Nephron progenitor cell (in vitro differentiated cells): ENCODE measurements around the gene MXD3.
"Not testable (repeated sequence)": the region's sequence is repeated elsewhere in the genome, so short reads cannot be mapped to it uniquely, and the experiment has no call there.

Experiments
- DNase-seq: peaks from one replicate; pipeline ENCODE4 v3.0.0; 2021
- H3K27ac Mint-ChIP-seq: 2 replicates; pipeline ENCODE4 v1.8.0; 2021; ENCODE audit warnings: mild to moderate bottlenecking, moderate library complexity, mixed read lengths
- H3K27me3 Mint-ChIP-seq: 2 replicates; pipeline ENCODE4 v1.8.0; 2021; ENCODE audit warnings: mild to moderate bottlenecking, low read depth, mixed read lengths; ENCODE audit not compliant: poor library complexity
- H3K36me3 Mint-ChIP-seq: 2 replicates; pipeline ENCODE4 v1.8.0; 2021; ENCODE audit warnings: low read depth, mixed read lengths
- H3K4me1 Mint-ChIP-seq: 2 replicates; pipeline ENCODE4 v1.8.0; 2021; ENCODE audit warnings: mixed read lengths
- H3K4me3 Mint-ChIP-seq: 2 replicates; pipeline ENCODE4 v1.8.0; 2021; ENCODE audit warnings: mild to moderate bottlenecking, moderate library complexity, mixed read lengths
- H3K9me3 Mint-ChIP-seq: 2 replicates; pipeline ENCODE4 v1.8.0; 2021; ENCODE audit warnings: mild to moderate bottlenecking, moderate library complexity, mixed read lengths
- TF ChIP-seq, protein P1 (sequence below): fragments of 200-600 bp; sonication (generic); IDR thresholded peaks from 2 replicates; pipeline ENCODE4 v1.5.0; 2021; ENCODE audit warnings: antibody characterized with exemption

MXD3 gene

DNA sequence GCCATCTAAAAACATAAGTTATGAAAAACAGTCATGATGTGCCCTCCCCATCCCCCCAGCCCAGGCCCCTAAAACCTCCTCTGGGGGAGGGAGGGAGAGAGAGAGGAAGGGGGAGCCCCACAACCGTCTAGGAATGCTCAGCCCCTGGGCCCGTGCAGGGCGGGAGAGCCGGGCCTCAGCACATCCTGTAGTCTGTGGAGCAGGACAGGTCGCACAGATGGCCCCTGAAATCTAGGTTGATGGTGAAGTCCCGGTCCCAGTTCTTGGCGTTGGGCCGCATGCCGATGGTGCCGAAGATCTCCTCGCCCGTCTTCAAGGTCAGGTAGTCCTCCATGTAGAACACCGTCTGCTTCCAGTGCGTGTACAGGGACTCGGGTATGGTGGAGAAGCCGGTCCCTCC is 46.3 kb downstream of the MXD3 start:
- H3K4me3 Mint-ChIP-seq, result no peak overlapping the region
- TF ChIP-seq, protein P1, sequence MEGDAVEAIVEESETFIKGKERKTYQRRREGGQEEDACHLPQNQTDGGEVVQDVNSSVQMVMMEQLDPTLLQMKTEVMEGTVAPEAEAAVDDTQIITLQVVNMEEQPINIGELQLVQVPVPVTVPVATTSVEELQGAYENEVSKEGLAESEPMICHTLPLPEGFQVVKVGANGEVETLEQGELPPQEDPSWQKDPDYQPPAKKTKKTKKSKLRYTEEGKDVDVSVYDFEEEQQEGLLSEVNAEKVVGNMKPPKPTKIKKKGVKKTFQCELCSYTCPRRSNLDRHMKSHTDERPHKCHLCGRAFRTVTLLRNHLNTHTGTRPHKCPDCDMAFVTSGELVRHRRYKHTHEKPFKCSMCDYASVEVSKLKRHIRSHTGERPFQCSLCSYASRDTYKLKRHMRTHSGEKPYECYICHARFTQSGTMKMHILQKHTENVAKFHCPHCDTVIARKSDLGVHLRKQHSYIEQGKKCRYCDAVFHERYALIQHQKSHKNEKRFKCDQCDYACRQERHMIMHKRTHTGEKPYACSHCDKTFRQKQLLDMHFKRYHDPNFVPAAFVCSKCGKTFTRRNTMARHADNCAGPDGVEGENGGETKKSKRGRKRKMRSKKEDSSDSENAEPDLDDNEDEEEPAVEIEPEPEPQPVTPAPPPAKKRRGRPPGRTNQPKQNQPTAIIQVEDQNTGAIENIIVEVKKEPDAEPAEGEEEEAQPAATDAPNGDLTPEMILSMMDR, result no peak
- H3K4me1 Mint-ChIP-seq, result no peaks in the 10 kb centered on the region
- peaks cover 76% of the 10 kb centered on the region for H3K36me3 Mint-ChIP-seq
- H3K9me3 Mint-ChIP-seq, result no peaks in the 10 kb centered on the region
- no peak overlapping the region for H3K27ac Mint-ChIP-seq
- no peak for DNase-seq
- H3K27me3 Mint-ChIP-seq, result no peaks in the 10 kb centered on the region

DNA sequence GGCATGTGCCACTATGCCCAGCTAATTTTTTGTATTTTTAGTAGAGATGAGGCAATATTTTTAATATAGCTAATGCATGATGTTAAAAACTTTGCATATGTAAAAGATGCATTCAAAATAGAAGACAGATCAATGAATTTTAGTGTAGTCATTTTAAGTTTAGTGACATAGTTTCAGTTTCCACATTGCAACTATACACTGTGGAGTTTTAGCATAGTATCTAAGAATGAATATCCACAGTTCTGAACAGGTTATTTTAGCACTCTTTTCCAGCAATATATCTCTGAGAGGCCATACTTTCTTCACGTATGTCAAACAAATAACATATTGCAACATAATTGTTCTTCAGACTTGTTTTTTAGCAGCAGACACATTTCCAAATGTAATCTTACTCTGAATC is 47.5 kb downstream of the MXD3 start:
- no peak for DNase-seq
- no peaks in the 10 kb centered on the region for H3K9me3 Mint-ChIP-seq
- peaks cover 76% of the 10 kb centered on the region for H3K36me3 Mint-ChIP-seq
- no peaks in the 10 kb centered on the region for H3K27me3 Mint-ChIP-seq
- H3K4me1 Mint-ChIP-seq, result no peaks in the 10 kb centered on the region
- no peak overlapping the region for H3K4me3 Mint-ChIP-seq
- H3K27ac Mint-ChIP-seq, result no peak overlapping the region
- TF ChIP-seq, protein P1, result no peak

DNA sequence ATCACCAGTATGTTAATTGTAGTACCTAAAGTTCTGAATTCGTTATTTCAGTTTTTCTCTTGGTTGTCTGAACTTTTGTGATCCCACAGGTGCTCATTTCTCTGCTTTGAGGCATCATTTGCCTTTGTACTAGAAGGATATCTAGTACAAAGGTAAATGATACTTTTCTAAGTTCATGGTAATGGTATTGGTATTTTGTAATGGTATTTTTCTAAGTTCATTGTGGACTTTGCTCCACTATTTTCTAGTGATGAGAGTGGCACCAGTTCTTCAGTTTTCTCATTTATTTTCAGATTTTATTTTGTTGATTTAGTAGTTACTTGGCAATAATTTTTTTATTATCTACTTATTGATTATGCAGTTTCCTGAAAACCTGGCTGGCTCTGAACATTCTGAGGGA is 50.2 kb downstream of the MXD3 start:
- peaks cover 83% of the 10 kb centered on the region for H3K36me3 Mint-ChIP-seq
- DNase-seq, result no peak
- H3K4me1 Mint-ChIP-seq, result no peaks in the 10 kb centered on the region
- H3K9me3 Mint-ChIP-seq, result no peaks in the 10 kb centered on the region
- no peaks in the 10 kb centered on the region for H3K27me3 Mint-ChIP-seq
- TF ChIP-seq, protein P1, result no peak
- no peak overlapping the region for H3K27ac Mint-ChIP-seq
- no peak overlapping the region for H3K4me3 Mint-ChIP-seq

DNA sequence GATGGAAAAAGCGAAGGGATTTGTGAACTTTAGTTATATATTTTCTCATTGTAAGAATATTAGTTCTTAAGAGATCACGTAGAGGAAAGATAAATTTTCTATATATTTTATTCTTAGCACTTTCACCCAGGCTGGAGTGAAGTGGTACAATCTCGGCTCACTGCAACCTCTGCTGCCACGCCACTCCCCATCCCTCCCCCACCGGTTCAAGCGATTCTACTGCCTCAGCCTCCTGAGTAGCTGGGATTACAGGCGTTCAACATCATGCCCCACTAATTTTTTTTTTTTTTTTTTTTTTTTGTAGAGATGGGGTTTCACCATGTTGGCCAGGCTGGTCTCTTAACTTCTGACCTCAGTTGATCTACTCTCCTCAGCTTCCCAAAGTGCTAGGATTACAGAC is 50.7 kb downstream of the MXD3 start:
- no peaks in the 10 kb centered on the region for H3K9me3 Mint-ChIP-seq
- no peaks in the 10 kb centered on the region for H3K4me1 Mint-ChIP-seq
- H3K36me3 Mint-ChIP-seq, result peaks cover 82% of the 10 kb centered on the region
- H3K4me3 Mint-ChIP-seq, result no peak overlapping the region
- peak overlapping the region; percentile 10 for H3K27ac Mint-ChIP-seq
- DNase-seq, result no peak
- TF ChIP-seq, protein P1, result no peak
- no peaks in the 10 kb centered on the region for H3K27me3 Mint-ChIP-seq

DNA sequence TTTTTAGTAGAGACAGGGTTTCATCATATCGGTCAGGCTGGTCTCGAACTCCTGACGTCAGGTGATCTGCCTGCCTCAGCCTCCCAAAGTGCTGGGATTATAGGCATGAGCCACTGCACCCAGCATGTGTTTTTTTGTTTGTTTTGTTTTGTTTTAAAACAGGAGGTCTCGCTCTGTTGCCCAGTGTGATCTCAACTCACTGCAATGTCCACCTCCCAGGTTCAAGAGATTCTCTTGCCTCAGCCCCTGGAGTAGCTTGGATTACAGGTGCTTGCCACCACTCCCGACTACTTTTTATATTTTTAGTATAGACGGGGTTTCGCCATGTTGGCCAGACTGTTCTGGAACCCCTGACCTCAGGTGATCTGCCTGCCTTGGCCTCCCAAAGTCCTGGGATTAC is 53.0 kb downstream of the MXD3 start:
- H3K9me3 Mint-ChIP-seq, H3K4me1 Mint-ChIP-seq, DNase-seq, H3K4me3 Mint-ChIP-seq, H3K27me3 Mint-ChIP-seq: not testable (repeated sequence)
- H3K27ac Mint-ChIP-seq, result peak overlapping the region; percentile 34
- peaks cover 80% of the 10 kb centered on the region for H3K36me3 Mint-ChIP-seq
